NCI-H2196 (cell line): ENCODE results near the gene CPED1.
"Not testable (repeated sequence)": the region's sequence is repeated elsewhere in the genome, so short reads cannot be mapped to it uniquely, and the experiment has no call there.

Source experiments
- DNase-seq: peaks from one replicate; lab custom pipeline; 2025; ENCODE audit not compliant: unreplicated experiment; lab: John Stamatoyannopoulos, UW

The CPED1 gene

DNA sequence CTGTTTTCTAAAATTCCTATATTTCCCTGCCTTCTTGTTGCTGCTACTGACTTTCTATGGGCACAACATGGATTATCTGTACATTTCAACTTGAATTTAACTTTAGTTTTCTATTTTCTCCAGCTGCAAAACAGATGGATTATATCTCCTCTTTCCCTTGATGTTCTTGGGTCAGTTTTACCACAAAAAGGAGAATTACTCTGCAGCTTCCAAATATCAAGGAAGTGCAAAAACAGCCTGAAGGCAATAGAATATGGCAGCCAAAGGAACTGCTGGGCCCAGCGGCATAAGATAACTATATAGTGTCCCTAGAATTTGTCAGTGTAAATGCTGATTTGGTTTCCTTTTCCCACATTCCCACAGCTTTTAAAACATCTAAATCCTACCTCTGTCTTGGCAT is 29.1 kb downstream of the CPED1 start:
- DNase-seq: no peak

DNA sequence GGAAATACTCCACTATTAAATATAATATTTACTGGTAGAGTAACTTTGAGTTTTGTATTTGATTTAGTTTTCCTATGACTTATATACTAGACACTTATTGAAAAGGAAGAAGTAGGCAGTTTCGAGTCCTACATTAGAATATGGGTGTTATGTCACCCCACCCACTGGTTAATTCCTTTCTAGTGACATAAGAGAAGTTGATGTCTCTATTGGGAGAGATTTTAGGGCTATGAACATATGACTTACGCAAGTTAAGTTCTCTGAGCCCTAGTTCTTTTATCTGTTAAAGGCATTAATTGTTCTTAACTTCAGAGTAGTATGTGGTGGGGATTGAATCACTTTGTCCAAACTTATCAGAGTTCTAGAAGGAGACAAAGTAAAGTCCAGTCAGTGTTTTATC is 30.5 kb downstream of the CPED1 start:
- DNase-seq: no peak

DNA sequence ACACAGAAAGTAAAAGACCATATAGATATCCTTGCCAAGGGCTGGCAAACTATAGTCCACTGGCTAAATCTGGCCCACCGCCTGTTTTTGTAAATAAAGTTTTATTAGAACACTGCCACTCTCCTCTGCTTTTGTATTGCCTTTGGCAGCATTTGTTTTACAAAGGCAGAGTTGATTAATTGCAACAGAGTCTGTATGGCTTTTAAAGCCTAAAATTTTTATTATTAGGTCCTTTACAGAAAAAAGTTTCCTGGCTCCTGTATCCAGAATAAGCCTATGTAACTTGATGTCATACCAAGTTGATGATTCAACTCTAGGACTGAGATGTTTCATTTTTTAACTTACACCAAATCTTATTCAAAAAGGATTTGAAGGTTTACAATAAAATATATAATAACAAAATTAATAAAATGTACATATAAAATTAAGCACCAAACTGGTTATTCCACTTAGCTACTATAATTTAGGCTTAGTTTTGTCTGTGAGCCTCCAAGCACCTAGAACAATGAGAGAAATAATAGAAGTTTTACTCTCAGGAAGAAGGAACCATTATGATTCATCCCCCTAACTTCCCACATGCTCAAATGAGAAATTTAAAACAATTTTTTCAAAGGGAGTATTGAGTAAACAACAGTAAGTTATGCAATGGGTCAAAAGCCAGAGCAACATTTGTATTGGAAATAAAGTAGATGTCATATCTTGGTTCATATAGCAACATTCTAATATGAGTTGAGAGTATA is 31.9 kb downstream of the CPED1 start:
- no peak for DNase-seq

DNA sequence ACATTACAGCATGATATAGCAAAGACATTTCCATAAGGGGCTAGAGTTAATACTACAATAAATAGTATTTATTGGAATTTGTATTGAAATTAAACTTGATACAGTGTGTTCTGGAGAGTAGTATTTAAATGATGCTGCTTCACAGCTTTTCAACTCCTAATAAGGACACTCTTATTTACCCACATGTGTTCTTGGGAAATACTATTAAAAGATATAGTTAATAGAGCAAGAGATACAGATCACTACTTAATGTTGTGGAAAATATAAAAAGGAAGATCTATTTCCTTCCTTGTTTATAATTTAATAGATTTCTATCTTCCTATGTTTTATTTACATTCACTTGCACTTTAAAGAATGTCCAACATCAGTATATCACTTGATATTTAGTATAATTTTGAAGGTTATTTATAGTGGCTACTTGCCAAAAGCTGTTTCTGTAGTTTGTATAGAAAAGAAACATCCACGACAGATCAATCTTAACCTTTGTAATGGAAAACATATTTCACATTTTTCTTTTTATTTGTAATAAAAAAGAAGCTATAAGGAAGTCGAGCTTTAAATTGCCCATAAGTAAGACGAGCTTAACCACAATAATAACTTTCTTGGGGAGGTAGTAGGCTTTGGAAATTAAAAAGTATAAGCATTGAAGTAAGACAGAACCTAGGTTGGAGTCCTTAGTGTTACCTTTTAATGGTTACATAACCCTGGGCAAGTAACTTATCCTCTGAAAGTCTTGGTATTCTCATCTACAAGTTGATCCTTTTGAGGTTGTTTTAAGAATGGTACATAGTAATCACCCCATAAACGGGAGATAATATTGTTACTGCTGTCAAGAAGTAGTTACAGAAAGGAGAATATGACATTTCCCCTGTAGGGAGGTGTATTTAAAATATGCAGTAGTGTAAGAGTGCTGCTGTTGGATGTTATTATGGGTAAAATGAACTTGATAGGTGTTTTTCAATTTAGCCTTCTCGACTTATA is 32.8 kb downstream of the CPED1 start:
- no peak for DNase-seq

DNA sequence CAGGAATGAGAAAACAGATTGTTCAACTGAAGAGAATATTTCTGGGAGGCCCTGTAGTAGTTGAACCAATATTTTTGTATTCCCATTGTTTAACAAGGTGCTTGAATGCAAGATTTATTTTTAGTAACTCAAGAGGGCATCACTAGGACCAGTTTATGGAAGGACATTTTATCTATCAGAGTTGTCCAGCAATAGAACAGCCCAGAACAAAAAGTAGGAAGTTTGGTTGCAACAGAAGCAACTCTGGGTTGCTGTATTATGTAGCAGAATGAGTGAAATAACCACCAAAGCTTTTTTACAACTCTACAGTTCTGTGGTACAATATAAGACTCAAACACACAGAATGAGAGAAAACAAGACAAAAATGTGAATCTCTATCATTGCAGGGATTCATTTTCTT is 34.7 kb downstream of the CPED1 start:
- DNase-seq: no peak

DNA sequence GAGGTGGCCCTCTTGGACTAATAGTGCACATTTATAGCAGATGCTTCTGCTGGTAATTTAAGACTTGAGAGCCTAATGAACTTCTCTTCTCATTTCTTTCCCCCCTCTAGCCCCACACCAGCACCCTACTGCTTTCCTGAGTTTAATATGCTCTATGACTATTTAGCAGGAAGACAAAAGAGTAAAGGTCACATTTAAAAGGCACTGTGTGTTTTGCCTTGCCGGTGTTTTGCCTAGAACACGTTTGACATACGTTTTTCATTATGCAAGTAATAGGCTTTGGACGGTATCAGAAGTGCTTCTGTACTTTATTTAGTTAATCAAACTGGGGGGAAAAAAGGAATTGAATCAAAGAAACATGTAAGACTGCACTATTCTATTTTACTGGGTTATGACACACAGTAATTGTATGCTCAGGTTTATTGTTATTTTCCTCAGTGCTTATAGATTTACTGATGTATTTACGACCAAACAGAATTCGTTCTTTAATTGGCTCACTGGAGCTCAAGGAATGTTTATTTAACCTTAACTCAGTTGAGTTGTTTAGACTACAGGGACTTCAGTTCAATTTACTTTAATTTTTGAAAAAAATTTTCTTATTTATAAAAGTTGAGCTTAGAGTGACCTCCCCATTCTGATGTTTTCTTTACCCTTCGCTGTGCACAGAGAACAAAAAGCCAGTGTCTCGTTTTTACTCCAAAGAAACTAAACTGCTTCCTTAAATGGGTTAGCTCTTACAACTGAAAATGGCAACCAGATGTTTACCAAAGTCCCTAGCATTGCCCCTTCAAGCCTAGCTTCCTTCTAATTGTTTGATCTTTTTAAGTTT is 35.4 kb downstream of the CPED1 start:
- DNase-seq: no peak

DNA sequence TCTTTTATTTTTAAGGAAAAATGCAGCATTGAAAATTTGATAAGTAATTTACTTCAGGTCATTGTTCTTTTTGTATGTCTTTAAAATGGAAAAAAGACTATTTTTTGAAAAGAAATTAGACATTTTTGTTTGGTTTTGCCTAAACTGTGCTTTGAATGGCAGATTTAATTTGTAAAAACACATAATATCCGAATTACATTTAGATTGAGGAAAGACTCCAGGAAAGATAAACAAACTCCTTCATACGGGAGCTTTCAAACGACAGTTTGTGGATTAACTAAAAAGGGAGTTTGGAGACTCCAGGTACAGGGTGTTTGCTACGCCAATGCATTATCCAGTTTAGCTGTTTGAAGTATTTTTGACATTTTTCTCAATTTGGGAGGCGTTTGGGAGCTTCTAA is 36.1 kb downstream of the CPED1 start:
- no peak for DNase-seq

DNA sequence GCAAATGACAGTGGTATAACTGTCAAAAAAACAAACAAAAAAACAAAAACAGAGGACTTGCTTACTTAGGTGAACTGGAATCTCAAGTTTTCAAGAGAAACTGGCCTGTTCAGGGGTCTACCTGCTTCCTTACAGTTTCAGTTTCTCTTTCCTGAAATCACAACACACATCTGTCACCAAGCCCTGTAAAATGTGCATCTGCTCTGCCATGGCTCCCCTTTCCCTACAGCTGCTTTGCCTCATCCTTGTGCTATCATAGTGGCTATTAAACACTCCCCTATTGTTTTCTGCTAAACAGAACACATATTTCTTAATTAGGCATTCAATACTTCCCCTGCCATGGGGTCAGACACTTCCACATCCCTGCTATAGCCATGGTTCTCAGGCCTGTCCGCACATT is 37.6 kb downstream of the CPED1 start:
- no peak for DNase-seq

DNA sequence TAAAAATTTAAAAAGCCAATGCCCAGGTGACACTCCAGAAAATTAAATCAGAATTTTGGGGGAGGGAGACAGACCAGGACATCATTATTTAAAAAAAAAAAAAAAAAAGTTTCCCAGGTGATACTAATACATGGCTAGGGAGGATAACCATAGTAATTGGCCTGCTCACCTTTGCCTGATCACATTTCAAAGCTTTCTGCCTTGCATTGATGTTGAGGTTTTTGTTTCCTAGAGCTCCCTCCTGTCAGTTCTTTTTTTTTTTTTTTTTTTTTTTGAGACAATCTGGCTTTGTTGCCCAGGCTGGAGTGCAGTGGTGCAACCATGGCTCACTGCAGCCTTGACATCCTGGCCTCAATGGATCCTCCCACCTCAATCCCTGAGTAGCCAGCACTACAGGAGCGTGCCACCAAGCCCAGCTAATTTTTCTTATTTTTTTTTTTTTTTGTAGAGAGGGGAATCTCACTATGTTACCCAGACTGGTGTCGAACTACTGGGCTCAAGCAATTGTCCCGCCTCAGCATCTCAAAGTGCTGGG is 38.1 kb downstream of the CPED1 start:
- DNase-seq: no peak

DNA sequence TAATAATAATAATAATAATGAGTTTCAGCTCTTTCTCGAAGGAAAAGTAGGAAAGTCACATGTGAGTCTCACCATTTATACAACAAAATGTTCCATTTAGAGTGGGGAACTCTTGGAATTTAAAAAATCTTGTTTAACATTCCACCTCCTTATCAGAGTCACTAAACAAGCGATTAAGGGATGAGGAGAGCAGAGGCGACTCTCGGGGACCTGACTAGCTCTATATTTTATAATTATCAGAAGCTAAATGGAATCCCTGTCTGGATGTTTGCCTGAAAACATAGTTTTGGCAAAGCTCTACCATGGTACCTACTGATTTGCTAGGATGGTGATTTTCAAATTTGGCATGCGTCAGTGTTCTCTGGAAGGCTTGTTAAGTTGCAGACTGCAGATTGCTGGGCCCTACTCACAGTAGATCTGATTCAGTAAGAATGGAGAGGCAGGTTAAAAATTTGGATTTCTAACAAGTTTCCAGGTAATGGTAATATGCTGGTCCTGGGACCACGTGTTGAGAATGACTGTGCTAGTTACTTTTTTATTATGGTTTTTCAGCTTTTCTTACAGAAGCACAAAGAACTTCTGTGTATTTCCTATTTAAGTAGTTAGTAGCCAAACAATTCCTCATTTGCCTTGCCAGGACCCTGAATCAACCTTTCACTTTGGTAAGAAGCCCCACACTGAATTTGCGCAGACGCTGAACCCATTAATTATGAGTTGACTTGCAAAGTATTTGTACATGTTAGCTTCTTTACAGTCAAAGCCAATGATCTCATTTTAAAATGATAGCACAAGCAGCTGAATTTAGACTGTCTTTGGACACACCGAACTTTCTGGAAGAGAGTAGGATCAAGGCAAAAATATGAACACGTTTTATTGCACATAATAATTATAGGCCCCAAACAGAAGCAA is 39.5 kb downstream of the CPED1 start:
- no peak for DNase-seq

DNA sequence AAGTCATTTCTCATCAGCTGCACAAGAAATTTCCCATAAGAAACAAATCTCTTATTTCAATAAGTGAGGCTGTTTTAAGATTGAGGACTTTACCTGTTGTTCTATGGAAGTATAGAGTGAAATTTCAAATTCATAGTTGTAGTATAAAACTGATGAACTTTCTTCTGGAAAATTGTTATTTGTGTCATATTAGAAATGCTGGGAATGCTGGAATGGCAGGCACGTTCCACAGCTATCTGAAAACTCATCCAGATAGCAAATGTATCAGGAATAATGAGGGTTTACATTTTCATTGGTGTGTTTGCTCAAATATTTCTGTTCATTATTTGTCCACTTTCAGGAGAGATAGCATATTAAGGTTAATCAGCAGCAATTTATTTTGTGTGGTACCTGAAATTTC is 40.8 kb downstream of the CPED1 start:
- no peak for DNase-seq

DNA sequence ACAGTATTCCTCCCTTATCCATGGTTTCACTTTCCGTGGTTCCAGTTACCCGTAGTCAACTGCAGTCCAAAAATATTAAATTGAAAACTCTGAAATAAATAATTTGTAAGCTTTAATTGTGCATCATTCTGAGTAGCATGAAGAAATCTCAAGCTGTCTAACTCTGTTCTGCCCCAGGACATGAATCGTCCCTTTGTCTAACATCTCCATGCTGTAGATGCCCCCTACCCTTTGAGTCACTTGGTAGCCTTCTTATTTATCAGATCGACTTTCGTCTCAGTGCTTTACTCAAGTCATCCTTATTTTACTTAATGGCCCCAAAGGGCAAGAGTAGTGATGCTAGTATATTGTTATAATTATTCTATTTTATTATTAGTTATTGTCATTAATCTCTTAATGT is 41.8 kb downstream of the CPED1 start:
- DNase-seq: no peak

DNA sequence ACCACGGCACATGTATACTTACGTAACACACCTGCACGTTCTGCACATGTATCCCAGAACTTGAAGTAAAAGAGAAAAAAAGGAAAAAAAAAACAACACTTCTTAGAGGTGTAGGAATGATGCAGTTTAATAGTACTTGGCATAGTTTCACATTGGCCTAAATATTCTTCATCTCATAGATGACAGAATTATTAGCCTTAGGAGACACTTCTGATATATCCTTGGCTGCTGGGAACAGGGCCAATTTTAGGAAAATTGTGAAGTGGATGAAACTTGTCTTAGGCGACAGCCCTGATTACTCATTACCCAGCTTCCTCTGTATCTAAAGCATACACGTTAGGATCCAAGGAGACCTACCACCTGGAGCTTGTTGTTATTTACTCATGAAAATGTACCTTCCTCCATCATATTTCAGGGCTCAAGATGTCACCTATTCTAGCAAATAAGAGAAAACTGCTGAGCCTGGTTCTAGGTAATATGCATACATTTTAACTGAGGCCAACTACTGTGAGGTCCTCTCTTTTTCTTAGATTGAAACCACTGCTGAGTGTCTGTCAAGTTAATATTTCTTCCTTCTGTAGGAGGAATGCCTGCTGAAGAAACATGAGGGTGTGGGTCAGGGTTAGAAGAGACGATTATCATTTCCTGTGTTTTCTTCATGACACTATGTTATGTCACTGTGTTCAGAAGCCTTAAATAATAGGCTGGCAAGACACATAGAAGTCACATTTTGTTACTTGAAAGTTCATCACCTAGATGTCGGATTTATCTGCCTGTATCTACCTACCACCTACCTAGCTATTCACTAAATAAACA is 44.3 kb downstream of the CPED1 start:
- peak; percentile 8 for DNase-seq

DNA sequence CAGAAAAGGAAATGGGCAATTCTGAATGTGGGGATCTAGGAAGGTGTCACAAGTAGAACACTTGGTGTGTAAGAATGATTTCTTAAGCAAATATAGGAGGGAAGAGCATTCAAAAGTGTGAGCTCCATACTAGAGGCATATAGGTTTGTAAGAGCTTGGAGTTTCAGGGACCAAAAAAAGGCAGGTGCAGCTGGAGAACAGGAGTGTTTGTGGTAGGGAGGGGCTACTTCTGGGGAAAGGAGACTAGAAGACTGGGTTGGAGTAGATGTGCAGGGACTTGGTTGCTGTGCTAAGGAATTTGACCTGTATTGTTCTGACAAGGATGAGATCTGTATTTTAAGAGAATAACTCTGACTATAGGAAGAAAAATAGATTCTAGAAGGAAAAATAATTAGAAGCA is 46.4 kb downstream of the CPED1 start:
- no peak for DNase-seq

DNA sequence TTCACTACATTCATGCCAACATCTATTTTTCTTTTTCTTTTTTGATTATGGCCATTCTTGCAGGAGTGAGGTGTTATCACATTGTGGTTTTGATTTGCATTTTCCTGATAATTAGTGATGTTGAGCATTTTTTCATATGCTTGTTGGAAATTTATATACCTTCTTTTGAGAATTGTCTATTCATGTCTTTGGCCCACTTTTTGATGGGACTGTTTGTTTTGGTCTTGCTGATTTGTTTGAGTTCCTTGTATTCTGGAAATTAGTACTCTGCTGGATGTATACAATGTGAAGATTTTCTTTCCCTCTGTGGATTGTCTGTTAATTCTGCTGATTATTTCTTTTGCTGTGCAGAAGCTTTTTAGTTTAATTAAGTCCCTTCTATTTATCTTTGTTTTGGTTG is 48.3 kb downstream of the CPED1 start:
- DNase-seq: not testable (repeated sequence)

DNA sequence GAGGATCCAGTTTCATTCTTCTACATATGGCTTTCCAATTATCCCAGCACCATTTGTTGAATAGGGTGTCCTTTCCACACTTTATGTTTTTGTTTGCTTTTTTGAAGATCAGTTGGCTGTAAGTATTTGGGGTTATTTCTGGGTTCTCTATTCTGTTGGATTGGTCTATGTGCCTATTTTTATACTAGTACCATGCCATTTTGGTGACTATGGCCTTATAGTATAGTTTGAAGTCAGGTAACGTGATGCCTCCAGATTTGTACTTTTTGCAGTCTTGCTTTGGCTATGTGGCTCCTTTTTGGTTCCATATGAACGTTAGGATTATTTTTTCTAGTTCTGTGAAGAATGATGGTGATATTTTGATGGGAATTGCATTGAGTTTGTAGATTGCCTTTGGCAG is 48.8 kb downstream of the CPED1 start:
- DNase-seq: not testable (repeated sequence)

DNA sequence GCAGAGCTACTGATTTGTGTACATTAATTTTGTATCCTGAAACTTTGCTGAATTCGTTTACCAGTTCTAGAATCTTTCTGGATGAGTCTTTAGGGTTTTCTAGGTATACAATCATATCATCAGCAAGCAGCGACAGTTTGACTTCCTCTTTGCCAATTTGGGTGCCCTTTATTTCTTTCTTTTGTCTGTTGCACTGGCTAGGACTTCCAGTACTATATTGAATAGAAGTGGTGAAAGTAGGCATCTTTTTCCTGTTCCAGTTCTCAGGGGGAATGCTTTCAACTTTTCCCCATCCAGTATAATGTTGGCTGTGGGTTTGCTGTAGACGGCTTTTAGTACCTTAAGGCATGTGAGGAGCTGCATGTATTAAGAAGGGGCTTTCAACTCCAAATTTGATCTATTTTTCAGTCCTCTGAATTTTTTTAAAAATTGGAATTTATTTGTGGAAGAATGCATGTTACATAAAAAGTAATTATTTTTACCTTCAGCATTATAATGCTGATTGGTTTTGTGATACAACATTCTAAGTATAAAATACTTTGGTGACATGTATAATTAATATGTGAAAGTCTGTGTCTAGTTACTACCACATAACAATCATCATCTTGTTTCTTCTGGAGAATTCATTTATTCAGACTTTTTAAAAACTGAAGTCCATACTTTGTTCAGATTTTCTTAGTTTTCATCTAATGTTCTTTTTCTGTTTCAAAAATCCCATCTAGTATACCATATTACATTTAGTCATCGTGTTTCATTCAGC is 49.6 kb downstream of the CPED1 start:
- DNase-seq: no peak

DNA sequence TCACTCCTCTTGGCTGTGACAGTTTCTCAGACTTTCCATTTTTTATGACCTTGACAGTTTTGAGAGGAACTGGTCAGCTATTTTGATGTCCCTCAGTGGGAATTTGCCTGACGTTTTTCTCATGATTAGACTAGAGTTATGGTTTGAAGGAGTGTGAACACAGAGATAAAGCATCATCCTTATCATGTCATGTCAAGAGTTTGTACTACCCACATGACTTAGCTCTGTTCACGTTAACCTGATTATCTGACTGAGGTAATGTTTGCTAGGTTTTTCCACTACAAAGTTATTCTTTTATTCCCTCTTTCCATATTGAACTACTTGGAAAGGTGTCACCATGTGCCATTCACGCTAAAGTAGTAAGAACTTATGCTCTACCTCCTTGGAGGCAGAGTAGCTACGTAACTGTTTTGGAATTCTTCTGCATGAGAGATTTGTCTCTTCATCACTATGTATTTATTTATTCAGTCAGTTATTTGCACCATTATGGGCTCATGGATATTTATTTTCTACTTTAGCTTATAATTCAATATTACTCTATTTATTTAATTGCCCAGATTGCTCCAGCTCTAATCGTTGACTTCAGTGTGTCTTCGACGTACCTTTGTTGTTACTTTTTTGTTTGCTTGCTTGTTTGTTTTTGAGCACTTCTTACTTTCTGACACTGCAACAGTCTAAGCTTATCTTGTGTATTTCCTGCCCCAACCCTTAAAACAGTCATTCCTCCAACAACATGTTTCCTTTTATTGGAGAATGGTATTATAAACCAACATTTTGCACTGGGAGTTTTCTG is 50.4 kb downstream of the CPED1 start:
- DNase-seq: no peak
